ENCODE data around the gene PPP1R26.

DNA sequence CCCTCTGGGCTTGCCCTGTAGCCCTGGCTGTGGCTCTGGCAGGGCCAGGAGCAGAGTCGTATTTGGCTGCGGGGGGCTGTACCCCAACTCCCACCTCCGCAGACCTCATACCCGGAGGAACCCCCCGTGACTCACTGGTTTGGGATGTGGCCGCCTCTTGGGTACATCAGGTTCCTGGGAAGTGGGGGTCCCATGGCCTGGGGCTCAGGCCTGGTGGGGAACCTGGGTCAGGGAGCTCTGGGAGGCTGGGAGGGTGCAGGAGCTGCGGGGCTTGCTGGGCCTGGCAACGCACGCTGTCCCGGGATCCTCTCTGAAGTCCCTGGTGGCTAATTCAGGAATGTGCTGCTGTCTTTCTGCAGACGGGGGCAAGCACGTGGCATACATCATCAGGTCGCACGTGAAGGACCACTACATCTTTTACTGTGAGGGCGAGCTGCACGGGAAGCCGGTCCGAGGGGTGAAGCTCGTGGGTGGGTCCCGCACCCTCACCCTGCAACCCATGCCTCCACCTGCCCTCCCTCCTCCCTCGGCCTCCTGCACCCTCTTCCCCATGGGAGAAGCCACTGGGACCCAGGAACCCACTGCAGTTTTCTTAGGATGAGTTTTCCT is 44.0 kb downstream of the PPP1R26 start:
- TF ChIP-seq, protein P1, sequence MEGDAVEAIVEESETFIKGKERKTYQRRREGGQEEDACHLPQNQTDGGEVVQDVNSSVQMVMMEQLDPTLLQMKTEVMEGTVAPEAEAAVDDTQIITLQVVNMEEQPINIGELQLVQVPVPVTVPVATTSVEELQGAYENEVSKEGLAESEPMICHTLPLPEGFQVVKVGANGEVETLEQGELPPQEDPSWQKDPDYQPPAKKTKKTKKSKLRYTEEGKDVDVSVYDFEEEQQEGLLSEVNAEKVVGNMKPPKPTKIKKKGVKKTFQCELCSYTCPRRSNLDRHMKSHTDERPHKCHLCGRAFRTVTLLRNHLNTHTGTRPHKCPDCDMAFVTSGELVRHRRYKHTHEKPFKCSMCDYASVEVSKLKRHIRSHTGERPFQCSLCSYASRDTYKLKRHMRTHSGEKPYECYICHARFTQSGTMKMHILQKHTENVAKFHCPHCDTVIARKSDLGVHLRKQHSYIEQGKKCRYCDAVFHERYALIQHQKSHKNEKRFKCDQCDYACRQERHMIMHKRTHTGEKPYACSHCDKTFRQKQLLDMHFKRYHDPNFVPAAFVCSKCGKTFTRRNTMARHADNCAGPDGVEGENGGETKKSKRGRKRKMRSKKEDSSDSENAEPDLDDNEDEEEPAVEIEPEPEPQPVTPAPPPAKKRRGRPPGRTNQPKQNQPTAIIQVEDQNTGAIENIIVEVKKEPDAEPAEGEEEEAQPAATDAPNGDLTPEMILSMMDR (IDR thresholded peaks at IDR 0.05): no peak
- no peak for TF ChIP-seq POLR2A (IDR thresholded peaks at IDR 0.05)
